GM12865 (cell line): Measurements from ENCODE around the gene PRCD.

Source experiments
- DNase-seq: peaks from one replicate; pipeline ENCODE4 v3.0.0; 2010; ENCODE audit warnings: low read depth
- H3K4me3 ChIP-seq: 2 replicates; pipeline ENCODE4 v1.5.1; 2011; ENCODE audit warnings: mild to moderate bottlenecking, low read depth, low read length, control low read depth
- TF ChIP-seq, protein P1 (sequence below): IDR thresholded peaks from 2 replicates; pipeline ENCODE4 v1.5.1; 2011; ENCODE audit warnings: low read length, control low read depth, low read depth, inconsistent platforms; ENCODE audit not compliant: insufficient read depth; ENCODE audit errors: missing control alignments

PRCD gene

DNA sequence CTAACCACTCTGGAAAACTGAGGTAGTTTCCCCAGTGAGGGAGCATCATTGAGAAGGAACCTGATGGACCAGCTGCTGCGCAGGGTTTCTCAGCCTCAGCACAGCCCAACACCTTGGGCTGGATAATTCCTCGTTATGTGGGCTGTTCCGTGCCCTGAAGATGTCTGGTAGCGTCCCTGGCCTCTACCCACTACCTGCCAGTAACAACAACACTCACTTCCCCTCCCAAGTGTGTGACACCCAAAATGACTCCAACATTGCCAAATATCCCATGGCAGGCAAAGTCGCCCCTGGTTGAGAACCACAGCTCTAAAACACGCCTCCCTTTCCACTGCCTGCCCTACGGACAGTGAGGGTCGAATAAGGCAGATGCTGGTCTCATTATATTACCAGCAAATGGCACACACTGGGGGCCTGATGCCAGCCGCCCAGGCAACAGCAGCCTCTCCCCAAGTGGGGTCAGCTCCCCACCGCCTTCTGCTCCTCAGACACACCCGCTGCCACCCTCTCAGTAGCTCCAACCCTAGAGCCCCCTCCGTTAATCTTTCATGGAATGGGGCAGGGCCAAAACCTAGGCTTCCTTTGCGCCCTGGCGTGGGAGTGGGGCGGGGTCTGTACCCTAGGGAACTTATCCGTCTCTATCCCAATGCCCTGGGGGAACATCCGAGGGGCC is 39.6 kb upstream of the PRCD start:
- TF ChIP-seq, protein P1, sequence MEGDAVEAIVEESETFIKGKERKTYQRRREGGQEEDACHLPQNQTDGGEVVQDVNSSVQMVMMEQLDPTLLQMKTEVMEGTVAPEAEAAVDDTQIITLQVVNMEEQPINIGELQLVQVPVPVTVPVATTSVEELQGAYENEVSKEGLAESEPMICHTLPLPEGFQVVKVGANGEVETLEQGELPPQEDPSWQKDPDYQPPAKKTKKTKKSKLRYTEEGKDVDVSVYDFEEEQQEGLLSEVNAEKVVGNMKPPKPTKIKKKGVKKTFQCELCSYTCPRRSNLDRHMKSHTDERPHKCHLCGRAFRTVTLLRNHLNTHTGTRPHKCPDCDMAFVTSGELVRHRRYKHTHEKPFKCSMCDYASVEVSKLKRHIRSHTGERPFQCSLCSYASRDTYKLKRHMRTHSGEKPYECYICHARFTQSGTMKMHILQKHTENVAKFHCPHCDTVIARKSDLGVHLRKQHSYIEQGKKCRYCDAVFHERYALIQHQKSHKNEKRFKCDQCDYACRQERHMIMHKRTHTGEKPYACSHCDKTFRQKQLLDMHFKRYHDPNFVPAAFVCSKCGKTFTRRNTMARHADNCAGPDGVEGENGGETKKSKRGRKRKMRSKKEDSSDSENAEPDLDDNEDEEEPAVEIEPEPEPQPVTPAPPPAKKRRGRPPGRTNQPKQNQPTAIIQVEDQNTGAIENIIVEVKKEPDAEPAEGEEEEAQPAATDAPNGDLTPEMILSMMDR: no peak
- DNase-seq: peak; percentile 36
- peak overlapping the region; percentile 72 for H3K4me3 ChIP-seq

DNA sequence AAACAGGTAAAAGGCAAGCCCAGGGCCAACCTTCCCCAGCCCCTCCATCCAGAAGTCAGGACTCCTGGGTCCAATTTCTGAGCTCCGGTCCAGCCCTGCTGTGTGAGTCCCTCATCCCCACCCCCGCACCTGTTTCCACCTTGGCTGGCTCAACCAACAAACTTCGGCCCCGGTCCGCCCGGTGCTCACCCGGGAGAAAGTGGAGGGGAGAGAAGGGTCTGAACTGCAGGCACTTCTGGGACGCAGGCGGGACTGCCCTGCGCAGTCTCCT is 39.2 kb upstream of the PRCD start:
- TF ChIP-seq, protein P1: no peak
- H3K4me3 ChIP-seq: peak overlapping the region; percentile 72
- no peak for DNase-seq

DNA sequence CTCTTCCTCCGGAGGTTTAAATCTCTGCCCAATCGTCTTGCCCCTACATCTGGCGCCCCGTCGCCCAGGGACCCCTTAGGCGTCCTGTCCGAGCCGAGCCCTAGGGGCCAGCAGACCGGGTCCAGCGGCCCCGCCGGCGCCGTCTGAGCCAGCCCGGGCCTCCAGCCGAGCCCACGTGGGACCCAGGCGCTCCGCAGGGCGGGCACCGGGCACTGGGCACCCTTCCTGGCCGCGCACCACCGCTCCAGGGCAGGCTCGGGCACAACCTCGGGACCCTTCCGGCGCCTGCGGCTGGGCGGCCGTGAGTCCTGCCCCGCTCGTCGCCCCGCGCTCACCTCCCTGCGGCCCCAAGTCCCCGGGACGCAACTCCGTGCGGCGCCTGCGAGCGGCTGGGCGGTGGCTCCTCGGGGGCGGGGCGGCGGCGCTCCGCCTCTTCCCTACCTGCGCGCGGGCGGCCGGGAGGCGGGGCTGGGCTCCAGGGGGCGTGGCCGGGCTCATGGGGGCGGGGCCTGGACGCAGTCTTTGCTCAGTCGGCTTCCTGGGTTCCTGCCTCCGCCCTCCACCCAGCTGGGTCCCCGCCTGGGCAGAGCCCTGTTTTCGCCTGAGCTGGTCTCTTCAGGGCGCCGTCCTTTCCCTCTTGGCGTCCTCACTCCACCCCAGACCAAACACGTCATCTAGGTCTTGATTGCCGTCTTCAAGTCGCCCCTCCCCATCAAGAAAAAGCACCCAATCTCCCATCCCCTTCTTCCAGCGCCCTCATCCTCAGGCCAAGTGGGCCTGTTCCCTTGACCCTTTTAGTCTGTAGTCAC is 38.6 kb upstream of the PRCD start, which contains the start of gene RHBDF2:
Gene RHBDF2, minus strand, starts transcription at position 406 of the 809 bp plus-strand sequence. CDS start 19,899 bp downstream, outside the sequence.
- DNase-seq: peak; percentile 94
- H3K4me3 ChIP-seq: peak within 1 kb of the TSS; percentile 72
- TF ChIP-seq, protein P1: no peak

DNA sequence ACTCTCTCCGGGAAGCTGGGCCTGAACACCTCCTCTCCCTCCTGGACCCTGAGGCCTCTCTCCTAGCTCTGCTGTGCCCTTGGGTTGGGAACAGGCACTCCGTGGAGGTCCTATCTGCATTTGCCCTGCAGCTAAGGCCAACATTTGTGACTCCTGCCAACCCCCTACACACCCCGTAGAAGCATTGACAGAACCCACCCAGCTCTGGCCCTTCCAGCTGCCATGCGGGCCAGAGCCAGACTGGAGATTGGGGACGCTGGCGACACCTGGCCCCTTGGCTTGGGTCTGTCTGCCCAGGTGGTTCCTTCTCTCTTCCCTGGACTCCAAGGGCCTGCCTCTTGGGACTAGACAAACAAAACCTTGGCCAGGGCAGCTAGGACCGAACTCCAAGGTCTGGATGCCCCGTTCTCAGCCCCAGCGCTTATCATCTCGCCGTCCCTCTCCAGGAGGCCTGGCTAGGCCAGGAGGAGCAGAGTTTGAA is 38.0 kb upstream of the PRCD start:
- no peak overlapping the region for H3K4me3 ChIP-seq
- DNase-seq: no peak
- TF ChIP-seq, protein P1: no peak

DNA sequence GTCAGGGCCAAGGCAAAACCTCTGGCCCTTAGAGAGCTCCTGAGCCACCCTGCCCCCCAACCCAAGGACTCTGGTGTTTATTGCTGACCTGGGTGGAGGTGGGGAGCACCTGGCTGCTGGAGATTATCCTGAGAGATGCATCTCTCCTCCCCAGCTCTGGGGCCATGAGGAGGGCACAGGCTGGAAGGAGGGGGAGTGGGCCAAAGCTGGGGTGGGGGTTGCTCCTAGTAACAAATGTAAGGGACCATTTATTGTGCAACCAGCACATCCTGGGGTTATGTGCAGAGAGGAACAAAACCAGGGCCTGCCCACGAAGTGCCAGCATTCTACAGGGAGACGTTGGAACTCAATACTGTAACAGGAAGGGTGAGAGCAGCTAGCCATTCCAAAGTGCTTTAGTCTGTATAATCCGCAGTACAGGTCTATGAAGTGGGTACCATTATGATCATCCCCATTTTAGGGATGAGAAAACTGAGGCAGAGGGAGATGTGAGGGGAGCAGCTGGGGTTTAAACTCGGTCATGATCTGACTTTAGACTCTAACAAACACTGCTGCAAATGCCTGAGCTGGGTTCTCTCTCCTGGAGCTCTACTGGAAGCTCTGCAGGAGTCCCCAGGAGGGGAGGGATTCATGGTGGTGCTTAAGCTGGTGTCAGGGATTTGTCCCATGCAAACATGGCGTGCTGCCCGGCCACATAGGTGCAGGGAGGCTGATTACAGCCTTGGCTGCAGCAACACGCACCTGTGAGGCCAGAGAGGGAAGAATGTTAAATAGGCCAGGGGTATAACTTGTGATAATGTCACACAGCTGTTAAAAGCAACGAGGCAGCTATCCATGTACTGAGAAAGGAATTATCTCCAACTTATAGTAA is 37.3 kb upstream of the PRCD start:
- DNase-seq: no peak
- TF ChIP-seq, protein P1: no peak

DNA sequence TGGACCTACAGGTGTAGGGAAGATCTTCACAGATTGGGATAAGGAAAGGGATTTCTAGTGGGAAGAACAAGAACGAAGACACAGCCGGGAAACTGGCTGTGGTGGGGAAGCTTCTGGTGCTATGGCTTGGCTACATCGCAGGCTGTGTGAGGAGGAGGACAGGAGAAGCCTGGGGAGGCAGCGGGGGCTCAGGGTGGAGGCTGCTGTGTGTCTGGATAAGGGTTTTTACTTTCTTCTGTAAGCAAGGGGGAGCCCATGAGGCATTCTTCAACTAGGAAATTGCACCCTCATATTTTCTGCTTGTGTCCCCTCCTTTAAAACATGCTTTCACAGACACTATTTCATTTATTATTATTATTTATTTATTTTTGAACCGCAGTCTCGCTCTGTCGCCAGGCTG is 35.7 kb upstream of the PRCD start:
- DNase-seq: no peak
- no peak overlapping the region for H3K4me3 ChIP-seq
- TF ChIP-seq, protein P1: no peak

More for the DNA sequence above, 37.3 kb upstream of the PRCD start:
- H3K4me3 ChIP-seq: no peak overlapping the region
